CD8-positive, alpha-beta memory T cell (primary cell): ENCODE data around the gene TGM6. TPM values are rescaled to one million over a fixed set of nuclear protein-coding genes. Genes with fewer than 3 reads are reported as not detected.

Experiments
- CTCF ChIA-PET: fragments of 350-600 bp; sonication (Branson Sonifier 250); formaldehyde crosslinking; loops from one replicate; lab custom pipeline; 2021; ENCODE audit warnings: antibody characterized with exemption; lab: Charles Lee
- POLR2A ChIA-PET: fragments of 350-600 bp; sonication (Branson Sonifier 250); formaldehyde crosslinking; loops from one replicate; lab custom pipeline; 2021; ENCODE audit warnings: antibody characterized with exemption; lab: Charles Lee
- DNase-seq, 5 donors: peaks; one replicate each; pipeline versions ENCODE4 v3.0.0 to v3.0.0-alpha.2; 2020 to 2022; ENCODE audit warnings: mixed read lengths in 1 of 5
- H3K27ac ChIP-seq: one replicate; pipeline ENCODE4 v1.7.0; 2013; ENCODE audit warnings: low read depth, mild to moderate bottlenecking, low read length, moderate library complexity
- H3K27me3 ChIP-seq: 2 replicates; pipeline ENCODE4 v1.7.0; 2013; ENCODE audit warnings: low read length, mild to moderate bottlenecking; ENCODE audit not compliant: insufficient read depth, poor library complexity, severe bottlenecking
- H3K36me3 ChIP-seq: 2 replicates; pipeline ENCODE4 v1.7.0; 2013; ENCODE audit warnings: mild to moderate bottlenecking, low read length, moderate library complexity; ENCODE audit not compliant: insufficient read depth
- H3K4me1 ChIP-seq: 2 replicates; pipeline ENCODE4 v1.7.0; 2013; ENCODE audit warnings: mild to moderate bottlenecking, low read length, moderate library complexity; ENCODE audit not compliant: insufficient read depth
- H3K4me3 ChIP-seq: 2 replicates; pipeline ENCODE4 v1.7.0; 2013; ENCODE audit warnings: mild to moderate bottlenecking, low read length
- H3K9me3 ChIP-seq: 2 replicates; pipeline ENCODE4 v1.7.0; 2013; ENCODE audit warnings: mild to moderate bottlenecking, low read length
- H3K27ac Mint-ChIP-seq, 8 donors: one replicate each; pipeline ENCODE4 v1.8.0; 2020 to 2021; ENCODE audit warnings: mixed read lengths in 8 of 8, mild to moderate bottlenecking in 6 of 8, inconsistent platforms in 3 of 8, moderate library complexity in 3 of 8
- H3K27me3 Mint-ChIP-seq, 2 donors: one replicate each; pipeline ENCODE4 v1.8.0; 2020 to 2021; ENCODE audit warnings: mixed read lengths in 2 of 2, mild to moderate bottlenecking in 1 of 2, moderate library complexity in 1 of 2
- H3K36me3 Mint-ChIP-seq, 3 donors: one replicate each; pipeline ENCODE4 v1.8.0; 2020 to 2021; ENCODE audit warnings: mixed read lengths in 3 of 3, inconsistent platforms in 1 of 3, mild to moderate bottlenecking in 1 of 3
- H3K4me1 Mint-ChIP-seq, 3 donors: one replicate each; pipeline ENCODE4 v1.8.0; 2020 to 2021; ENCODE audit warnings: mixed read lengths in 3 of 3, inconsistent platforms in 1 of 3, mild to moderate bottlenecking in 1 of 3
- H3K4me3 Mint-ChIP-seq, 7 donors: one replicate each; pipeline ENCODE4 v1.8.0; 2020 to 2021; ENCODE audit warnings: mixed read lengths in 7 of 7, mild to moderate bottlenecking in 6 of 7, moderate library complexity in 4 of 7, inconsistent platforms in 2 of 7
- H3K9me3 Mint-ChIP-seq, 5 donors: one replicate each; pipeline ENCODE4 v1.8.0; 2020 to 2022; ENCODE audit warnings: mixed read lengths in 5 of 5, mild to moderate bottlenecking in 3 of 5, moderate library complexity in 2 of 5, inconsistent platforms in 1 of 5
- polyA plus RNA-seq: library from polyadenylated mRNA; unstranded; fragments of 300-500 nt; fragmentation: Illumina TruSeq; gene quantifications from one replicate; pipeline ENCODE4 v1.2.3, GENCODE V29; 2021
- total RNA-seq, 2 experiments: library from RNA; stranded (reverse); gene quantifications; one replicate each; pipeline ENCODE4 v1.2.3, GENCODE V29; 2021

The TGM6 gene
- total and polyA plus RNA-seq, 3 experiments from 2014 or later: not detected

GRCh38 chr20:2418388-2418787 is 37.7 kb downstream of the TGM6 start:
- DNase-seq: no peak
- Mint-ChIP-seq H3K27me3 (peaks cover 3 to 34% of the 10 kb centered on the region in 2 donors), H3K4me3 (no peak overlapping the region), H3K4me1 (no peaks in the 10 kb centered on the region), H3K27ac (no peak overlapping the region), H3K9me3 (no peaks in the 10 kb centered on the region), H3K36me3 (no peaks in the 10 kb centered on the region)
- Histone ChIP-seq H3K4me1 (no peaks in the 10 kb centered on the region), H3K9me3 (no peaks in the 10 kb centered on the region), H3K4me3 (no peak overlapping the region), H3K27ac (no peak overlapping the region), H3K36me3 (no peaks in the 10 kb centered on the region), H3K27me3 (no peaks in the 10 kb centered on the region)
- ChIA-PET CTCF (no interaction called here), POLR2A (no interaction called here)

DNA sequence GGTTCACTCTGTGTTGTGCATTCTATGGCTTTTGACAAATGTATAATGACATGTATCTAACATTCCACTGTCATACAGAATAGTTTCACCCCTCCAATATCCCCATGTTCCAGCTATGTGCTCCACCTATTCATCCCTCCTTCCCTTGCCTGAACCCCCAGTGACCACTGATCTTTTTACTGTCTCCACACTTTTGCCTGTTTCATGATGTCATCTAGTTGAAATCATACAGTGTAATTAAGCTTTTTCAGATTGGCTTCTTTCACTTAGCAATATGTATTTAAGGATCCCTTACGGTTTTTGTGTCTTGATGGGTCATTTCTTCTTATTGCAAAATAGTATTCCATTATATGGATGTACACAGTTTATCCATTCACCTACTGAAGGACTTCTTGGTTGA is 39.8 kb downstream of the TGM6 start:
- H3K27me3 Mint-ChIP-seq: peaks cover 5 to 27% of the 10 kb centered on the region in 2 donors
- no peaks in the 10 kb centered on the region for H3K27me3 ChIP-seq
- DNase-seq: no peak
- H3K36me3 ChIP-seq: no peaks in the 10 kb centered on the region
- H3K27ac Mint-ChIP-seq: no peak overlapping the region
- ChIA-PET CTCF (no interaction called here), POLR2A (no interaction called here)
- H3K4me1 ChIP-seq: no peaks in the 10 kb centered on the region
- no peaks in the 10 kb centered on the region for H3K9me3 ChIP-seq
- no peaks in the 10 kb centered on the region for H3K4me1 Mint-ChIP-seq
- no peak overlapping the region for H3K27ac ChIP-seq
- H3K4me3 Mint-ChIP-seq: no peak overlapping the region
- H3K36me3 Mint-ChIP-seq: no peaks in the 10 kb centered on the region
- no peak overlapping the region for H3K4me3 ChIP-seq
- H3K9me3 Mint-ChIP-seq: no peaks in the 10 kb centered on the region

DNA sequence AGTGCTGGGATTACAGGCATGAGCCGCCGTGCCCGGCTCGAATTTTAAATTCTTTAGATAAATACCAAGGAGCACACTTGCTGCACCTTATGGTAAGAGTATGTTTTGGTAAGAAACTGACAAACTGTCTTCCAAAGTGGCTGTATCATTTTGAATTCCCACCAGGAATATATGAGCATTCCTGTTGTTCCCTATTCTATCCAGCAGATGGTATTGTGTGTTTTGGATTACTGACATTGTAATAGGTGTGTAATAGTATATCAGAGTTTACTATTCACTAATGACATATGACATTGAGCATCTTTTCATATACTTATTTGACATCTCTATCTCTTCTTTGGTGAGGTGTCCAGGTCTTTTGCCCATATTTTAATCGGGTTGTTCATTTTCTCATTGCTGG is 40.5 kb downstream of the TGM6 start:
- no peak overlapping the region for H3K4me3 Mint-ChIP-seq
- no peaks in the 10 kb centered on the region for H3K27me3 ChIP-seq
- no peaks in the 10 kb centered on the region for H3K4me1 ChIP-seq
- no peaks in the 10 kb centered on the region for H3K9me3 ChIP-seq
- no peaks in the 10 kb centered on the region for H3K36me3 Mint-ChIP-seq
- peaks cover 7 to 30% of the 10 kb centered on the region in 2 donors for H3K27me3 Mint-ChIP-seq
- H3K36me3 ChIP-seq: no peaks in the 10 kb centered on the region
- no peak for DNase-seq
- CTCF ChIA-PET: no interaction called here
- no peaks in the 10 kb centered on the region for H3K4me1 Mint-ChIP-seq
- POLR2A ChIA-PET: no interaction called here
- no peak overlapping the region for H3K27ac Mint-ChIP-seq
- no peak overlapping the region for H3K4me3 ChIP-seq
- no peak overlapping the region for H3K27ac ChIP-seq
- no peaks in the 10 kb centered on the region for H3K9me3 Mint-ChIP-seq

DNA sequence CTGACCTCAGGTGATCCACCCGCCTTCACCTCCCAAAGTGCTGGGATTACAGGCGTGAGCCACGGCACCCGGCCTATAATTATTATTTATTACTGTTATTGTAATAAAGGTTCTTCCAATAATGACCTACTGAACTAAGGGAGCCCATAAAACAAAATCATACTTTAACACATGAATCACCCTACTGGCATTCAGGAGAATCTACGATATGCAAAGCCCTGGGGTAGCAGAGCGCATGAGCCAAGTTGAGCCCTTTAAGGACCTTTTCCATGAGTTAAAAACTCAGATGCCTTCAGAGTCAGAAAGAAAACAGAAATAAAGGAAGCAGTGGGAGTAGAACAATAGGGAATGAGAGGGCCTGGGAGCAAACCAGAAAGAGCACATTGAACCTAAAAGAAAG is 48.4 kb downstream of the TGM6 start:
- CTCF ChIA-PET: no interaction called here
- Mint-ChIP-seq H3K4me3 (no peak overlapping the region), H3K27me3 (peaks cover 12 to 30% of the 10 kb centered on the region in 2 donors), H3K36me3 (peaks cover 0 to 3% (median 0%) of the 10 kb centered on the region in 3 donors), H3K27ac (no peak overlapping the region), H3K4me1 (peaks cover 0 to 4% (median 0%) of the 10 kb centered on the region in 3 donors), H3K9me3 (no peaks in the 10 kb centered on the region)
- POLR2A ChIA-PET: no interaction called here
- Histone ChIP-seq H3K4me3 (no peak overlapping the region), H3K27me3 (no peaks in the 10 kb centered on the region), H3K4me1 (no peaks in the 10 kb centered on the region), H3K27ac (no peak overlapping the region), H3K9me3 (no peaks in the 10 kb centered on the region), H3K36me3 (no peaks in the 10 kb centered on the region)
- DNase-seq: no peak

DNA sequence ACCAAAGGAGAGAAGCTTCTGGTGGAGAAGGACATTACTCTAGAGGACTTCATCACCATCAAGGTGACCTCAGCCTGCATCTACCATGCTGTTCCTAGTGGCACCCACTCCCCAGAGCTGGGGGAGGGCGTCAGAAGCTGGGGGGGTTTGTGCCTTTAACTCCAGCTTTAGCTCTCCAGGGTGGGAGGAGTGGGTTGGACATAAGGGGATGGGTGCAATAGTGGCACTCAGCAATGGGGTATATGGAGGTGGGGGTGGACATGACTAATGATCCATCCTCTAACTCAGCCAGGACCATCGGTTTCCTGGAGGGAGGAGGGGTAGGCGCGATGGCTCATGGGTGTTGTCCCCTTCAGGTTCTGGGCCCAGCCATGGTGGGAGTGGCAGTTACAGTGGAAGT is 49.8 kb downstream of the TGM6 start:
- ChIA-PET CTCF (no interaction called here), POLR2A (no interaction called here)
- no peak overlapping the region for H3K4me3 Mint-ChIP-seq
- peaks cover 0 to 4% (median 0%) of the 10 kb centered on the region in 3 donors for H3K4me1 Mint-ChIP-seq
- no peaks in the 10 kb centered on the region for H3K36me3 ChIP-seq
- H3K9me3 Mint-ChIP-seq: no peaks in the 10 kb centered on the region
- no peak overlapping the region for H3K27ac ChIP-seq
- H3K36me3 Mint-ChIP-seq: peaks cover 0 to 3% (median 0%) of the 10 kb centered on the region in 3 donors
- no peak overlapping the region for H3K27ac Mint-ChIP-seq
- no peaks in the 10 kb centered on the region for H3K9me3 ChIP-seq
- H3K4me1 ChIP-seq: no peaks in the 10 kb centered on the region
- H3K27me3 ChIP-seq: no peaks in the 10 kb centered on the region
- H3K27me3 Mint-ChIP-seq: peaks cover 10 to 32% of the 10 kb centered on the region in 2 donors
- no peak for DNase-seq
- no peak overlapping the region for H3K4me3 ChIP-seq

DNA sequence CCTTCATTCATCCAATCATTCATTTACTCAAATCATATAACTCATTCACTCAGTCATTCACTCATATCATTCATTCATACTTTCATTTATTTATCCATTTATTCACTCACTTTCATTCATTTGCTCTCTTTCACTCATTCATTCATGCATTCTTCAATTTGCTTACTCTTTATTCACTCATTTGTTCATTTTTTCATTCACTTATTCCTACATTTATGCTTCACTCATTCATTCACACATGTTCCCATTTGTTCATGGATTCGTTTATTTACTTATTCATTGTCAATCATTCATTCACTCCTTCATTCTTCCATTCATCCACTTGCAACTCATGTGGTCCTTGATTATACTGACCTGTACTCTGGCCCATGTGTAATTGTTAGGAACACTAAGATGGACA is 50.5 kb downstream of the TGM6 start:
- Mint-ChIP-seq H3K4me1 (peaks cover 0 to 4% (median 0%) of the 10 kb centered on the region in 3 donors), H3K9me3 (no peaks in the 10 kb centered on the region), H3K27ac (no peak overlapping the region), H3K4me3 (no peak overlapping the region), H3K27me3 (peaks cover 8 to 28% of the 10 kb centered on the region in 2 donors), H3K36me3 (peaks cover 0 to 3% (median 0%) of the 10 kb centered on the region in 3 donors)
- CTCF ChIA-PET: no interaction called here
- Histone ChIP-seq H3K27me3 (no peaks in the 10 kb centered on the region), H3K36me3 (no peaks in the 10 kb centered on the region), H3K4me3 (no peak overlapping the region), H3K9me3 (no peaks in the 10 kb centered on the region), H3K4me1 (no peaks in the 10 kb centered on the region), H3K27ac (no peak overlapping the region)
- no peak for DNase-seq
- POLR2A ChIA-PET: no interaction called here

DNA sequence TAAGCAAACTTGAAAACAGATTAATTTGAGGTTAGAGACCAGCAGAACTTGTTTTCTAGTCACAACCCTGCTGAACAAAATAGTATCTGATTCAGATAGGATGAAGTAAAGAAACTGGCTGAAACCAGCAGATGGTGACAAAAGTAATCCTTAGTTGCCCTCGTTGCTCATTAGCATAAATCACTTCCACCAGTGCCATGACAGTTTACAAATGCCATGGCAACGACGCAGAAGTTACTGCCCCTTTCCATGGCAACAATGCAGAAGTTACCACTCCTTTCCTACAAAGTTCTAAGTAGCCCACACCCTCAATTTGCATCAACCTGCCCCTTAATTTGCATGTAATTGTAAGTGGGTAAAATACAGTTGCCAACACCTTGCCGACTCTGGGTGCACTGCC is 66.1 kb downstream of the TGM6 start:
- H3K36me3 ChIP-seq: no peaks in the 10 kb centered on the region
- H3K27ac ChIP-seq: no peak overlapping the region
- Mint-ChIP-seq H3K36me3 (peaks cover 0 to 5% (median 0%) of the 10 kb centered on the region in 3 donors), H3K27me3 (peaks cover 0 to 3% of the 10 kb centered on the region in 2 donors), H3K4me3 (no peak overlapping the region), H3K4me1 (peaks cover 13 to 29% (median 19%) of the 10 kb centered on the region in 3 donors), H3K9me3 (peaks cover 0 to 7% (median 2%) of the 10 kb centered on the region in 5 donors), H3K27ac (no peak overlapping the region)
- CTCF ChIA-PET: no interaction called here
- POLR2A ChIA-PET: no interaction called here
- DNase-seq: no peak
- no peaks in the 10 kb centered on the region for H3K9me3 ChIP-seq
- no peak overlapping the region for H3K4me3 ChIP-seq
- H3K27me3 ChIP-seq: no peaks in the 10 kb centered on the region
- no peaks in the 10 kb centered on the region for H3K4me1 ChIP-seq

- Mint-ChIP-seq H3K27ac (peak overlapping the region in 1 of 8 donors; percentile 6), H3K4me3 (no peak overlapping the region), H3K36me3 (peaks cover 0 to 5% (median 0%) of the 10 kb centered on the region in 3 donors), H3K4me1 (peaks cover 13 to 29% (median 19%) of the 10 kb centered on the region in 3 donors), H3K9me3 (peaks cover 0 to 7% (median 2%) of the 10 kb centered on the region in 5 donors), H3K27me3 (no peaks in the 10 kb centered on the region)
- no peaks in the 10 kb centered on the region for H3K4me1 ChIP-seq
- no peaks in the 10 kb centered on the region for H3K36me3 ChIP-seq
- H3K9me3 ChIP-seq: no peaks in the 10 kb centered on the region
- CTCF ChIA-PET: no interaction called here
- H3K27ac ChIP-seq: no peak overlapping the region
- no peak overlapping the region for H3K4me3 ChIP-seq
- POLR2A ChIA-PET: no interaction called here
- no peaks in the 10 kb centered on the region for H3K27me3 ChIP-seq
- DNase-seq: no peak
These were observed 68.7 kb downstream of the TGM6 start for GRCh38 chr20:2449386-2449785.
